IPS-20b (cell line): ENCODE results near the gene GRID2IP.

Experiments used
- H3K27ac ChIP-seq: one replicate; pipeline ENCODE4 v1.5.1; 2013; ENCODE audit warnings: low read length
- H3K27me3 ChIP-seq: 2 replicates; pipeline ENCODE4 v1.6.1; 2013; ENCODE audit warnings: mild to moderate bottlenecking, low read length, inconsistent platforms; ENCODE audit not compliant: insufficient read depth
- H3K36me3 ChIP-seq: 2 replicates; pipeline ENCODE4 v1.6.1; 2013; ENCODE audit warnings: low read depth, mild to moderate bottlenecking, inconsistent platforms, low read length, moderate library complexity; ENCODE audit not compliant: insufficient read depth
- H3K4me1 ChIP-seq: 2 replicates; pipeline ENCODE4 v1.6.1; 2013; ENCODE audit warnings: mild to moderate bottlenecking, control low read depth, inconsistent platforms, low read length, moderate library complexity; ENCODE audit not compliant: insufficient read depth
- H3K4me3 ChIP-seq: 2 replicates; pipeline ENCODE4 v1.5.1; 2013; ENCODE audit warnings: mild to moderate bottlenecking, low read length, inconsistent platforms
- H3K9ac ChIP-seq: 2 replicates; pipeline ENCODE4 v1.6.1; 2013; ENCODE audit warnings: low read depth, mild to moderate bottlenecking, inconsistent platforms, low read length, moderate library complexity
- H3K9me3 ChIP-seq: 2 replicates; pipeline ENCODE4 v1.6.1; 2013; ENCODE audit warnings: mild to moderate bottlenecking, low read depth, low read length, inconsistent platforms; ENCODE audit not compliant: insufficient read depth

GRID2IP gene

GRCh38 chr7:6508539-6508938, 42.7 kb downstream of the GRID2IP start:
- no peaks in the 10 kb centered on the region for H3K4me1 ChIP-seq
- H3K27ac ChIP-seq = no peak overlapping the region
- no peak overlapping the region for H3K4me3 ChIP-seq
- H3K9me3 ChIP-seq = no peaks in the 10 kb centered on the region
- no peak overlapping the region for H3K9ac ChIP-seq
- H3K27me3 ChIP-seq = no peaks in the 10 kb centered on the region; the same call in 1 of the 2 replicates
- no peaks in the 10 kb centered on the region for H3K36me3 ChIP-seq

DNA sequence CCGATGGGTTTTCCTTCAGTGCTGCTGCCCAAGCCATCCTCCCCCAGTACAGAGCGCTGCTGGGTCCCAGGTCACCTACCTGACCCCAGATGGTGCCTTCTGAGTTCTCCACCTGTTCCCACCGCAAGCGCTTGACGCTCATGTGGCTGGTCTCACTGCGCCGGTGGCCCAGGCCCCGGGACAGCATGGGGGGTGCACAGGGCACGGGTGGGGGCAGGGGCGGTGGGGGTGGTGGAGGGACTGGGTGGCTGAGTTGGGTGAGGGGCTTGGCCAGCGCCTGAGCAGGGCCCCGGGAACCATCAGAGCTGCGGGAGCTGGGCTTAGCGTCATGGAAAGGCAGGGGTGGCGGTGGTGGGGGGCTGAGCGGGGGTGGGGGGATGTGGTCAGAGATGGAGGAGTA, 43.4 kb downstream of the GRID2IP start:
- Histone ChIP-seq H3K9me3 (no peaks in the 10 kb centered on the region), H3K4me3 (no peak overlapping the region), H3K27me3 (peaks cover 2% of the 10 kb centered on the region), H3K4me1 (no peaks in the 10 kb centered on the region; the same call in 1 of the 2 replicates), H3K27ac (no peak overlapping the region), H3K9ac (no peak overlapping the region), H3K36me3 (no peaks in the 10 kb centered on the region)

DNA sequence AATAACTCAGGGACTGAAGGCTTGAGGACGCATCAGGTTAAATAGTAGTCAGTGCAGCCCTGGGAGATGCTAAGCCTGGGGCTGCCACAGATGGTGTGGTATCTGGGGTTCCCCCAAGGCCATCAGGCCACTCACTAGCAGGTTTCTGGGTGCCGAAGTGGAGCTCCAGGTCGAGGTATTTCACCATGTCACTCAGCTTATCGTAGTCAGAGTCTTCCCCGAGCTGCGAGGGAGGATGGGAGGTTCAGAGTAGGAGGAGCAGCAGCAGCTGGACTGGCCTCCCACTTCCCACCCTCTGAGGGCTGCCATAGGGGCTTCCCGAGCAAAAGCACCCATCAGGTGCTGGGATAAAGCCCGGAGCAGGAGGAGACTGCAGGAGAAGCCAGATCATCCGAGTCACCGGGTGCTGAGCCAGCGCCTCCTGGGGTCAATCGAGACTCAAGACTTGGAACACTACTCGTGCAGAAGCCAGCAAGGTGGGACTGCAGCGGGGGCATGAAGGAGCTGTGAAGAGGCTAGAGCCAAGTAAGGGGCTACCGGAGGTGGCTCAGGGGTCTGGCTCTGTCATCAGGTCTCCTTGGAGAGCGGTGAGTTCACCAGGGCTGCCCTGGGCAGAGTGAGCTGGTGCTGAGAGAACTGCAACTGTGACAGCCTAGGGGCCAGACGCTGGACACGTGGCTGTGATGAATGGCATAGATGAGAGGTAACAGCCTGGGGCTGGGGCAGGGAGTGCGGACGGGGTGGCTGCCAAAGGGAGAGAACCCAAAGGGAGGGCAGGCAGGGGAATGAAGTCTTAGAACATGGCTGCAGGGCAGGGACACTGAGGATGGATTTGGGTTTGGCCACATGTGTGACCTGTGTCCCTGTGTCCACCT, 45.3 kb downstream of the GRID2IP start:
- H3K9me3 ChIP-seq = no peaks in the 10 kb centered on the region

GRCh38 chr7:6504996-6505395, 46.3 kb downstream of the GRID2IP start:
- no peaks in the 10 kb centered on the region for H3K9me3 ChIP-seq
- no peak overlapping the region for H3K27ac ChIP-seq
- peaks cover 16% of the 10 kb centered on the region for H3K27me3 ChIP-seq
- no peaks in the 10 kb centered on the region for H3K36me3 ChIP-seq
- peak overlapping the region; percentile 67; the same call in 1 of the 2 replicates for H3K9ac ChIP-seq
- no peaks in the 10 kb centered on the region; the same call in 1 of the 2 replicates for H3K4me1 ChIP-seq
- H3K4me3 ChIP-seq = peak overlapping the region; percentile 78

More for the DNA sequence above, 45.3 kb downstream of the GRID2IP start:
- Histone ChIP-seq H3K27ac (no peak overlapping the region), H3K36me3 (no peaks in the 10 kb centered on the region), H3K9ac (no peak overlapping the region), H3K4me3 (no peak overlapping the region), H3K27me3 (peaks cover 16% of the 10 kb centered on the region), H3K4me1 (no peaks in the 10 kb centered on the region; the same call in 1 of the 2 replicates)

- peak overlapping the region; percentile 56; the same call in 1 of the 2 replicates for H3K9ac ChIP-seq
- H3K4me3 ChIP-seq = peak overlapping the region; percentile 78
- H3K27ac ChIP-seq = no peak overlapping the region
- no peaks in the 10 kb centered on the region; the same call in 1 of the 2 replicates for H3K4me1 ChIP-seq
- no peaks in the 10 kb centered on the region for H3K9me3 ChIP-seq
- no peaks in the 10 kb centered on the region for H3K36me3 ChIP-seq
- H3K27me3 ChIP-seq = peaks cover 16% of the 10 kb centered on the region
These were observed 48.4 kb downstream of the GRID2IP start for GRCh38 chr7:6502886-6503285.

GRCh38 chr7:6501586-6502564, 49.4 kb downstream of the GRID2IP start:
- no peak overlapping the region for H3K9ac ChIP-seq
- no peak overlapping the region for H3K4me3 ChIP-seq
- H3K27ac ChIP-seq = no peak overlapping the region
- H3K4me1 ChIP-seq = no peaks in the 10 kb centered on the region; the same call in 1 of the 2 replicates
- no peaks in the 10 kb centered on the region for H3K36me3 ChIP-seq
- no peaks in the 10 kb centered on the region for H3K9me3 ChIP-seq
- peaks cover 16% of the 10 kb centered on the region for H3K27me3 ChIP-seq

DNA sequence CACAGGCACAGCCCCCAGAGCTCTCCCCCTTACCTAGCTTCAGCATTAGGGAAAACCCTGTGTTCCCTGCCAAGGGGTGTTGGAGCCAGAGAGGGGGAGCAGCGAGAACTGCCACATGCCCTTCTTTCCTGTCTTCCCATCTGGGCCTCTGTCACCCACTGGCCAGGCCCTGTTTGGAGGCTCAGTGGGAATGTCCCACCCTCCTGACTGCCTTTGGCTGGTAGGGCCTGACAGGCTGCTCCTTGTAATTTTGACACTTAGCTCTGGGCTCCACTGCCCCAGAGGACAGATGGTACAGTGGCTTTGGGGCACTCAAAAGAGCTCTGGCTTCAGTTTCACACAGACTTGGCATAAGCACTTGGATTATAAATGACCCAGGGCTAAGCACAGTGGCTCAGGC, 50.6 kb downstream of the GRID2IP start:
- H3K36me3 ChIP-seq = no peaks in the 10 kb centered on the region

GRCh38 chr7:6497994-6498393, 53.3 kb downstream of the GRID2IP start:
- Histone ChIP-seq H3K27ac (no peak overlapping the region), H3K27me3 (peaks cover 14% of the 10 kb centered on the region), H3K4me1 (no peaks in the 10 kb centered on the region; the same call in 1 of the 2 replicates), H3K9me3 (no peaks in the 10 kb centered on the region), H3K9ac (no peak overlapping the region), H3K4me3 (no peak overlapping the region), H3K36me3 (no peaks in the 10 kb centered on the region)

More for the DNA sequence above, 50.6 kb downstream of the GRID2IP start:
- no peak overlapping the region for H3K27ac ChIP-seq
- H3K9me3 ChIP-seq = no peaks in the 10 kb centered on the region
- H3K27me3 ChIP-seq = peaks cover 16% of the 10 kb centered on the region
- no peak overlapping the region for H3K9ac ChIP-seq
- H3K4me1 ChIP-seq = no peaks in the 10 kb centered on the region; the same call in 1 of the 2 replicates
- H3K4me3 ChIP-seq = no peak overlapping the region

DNA sequence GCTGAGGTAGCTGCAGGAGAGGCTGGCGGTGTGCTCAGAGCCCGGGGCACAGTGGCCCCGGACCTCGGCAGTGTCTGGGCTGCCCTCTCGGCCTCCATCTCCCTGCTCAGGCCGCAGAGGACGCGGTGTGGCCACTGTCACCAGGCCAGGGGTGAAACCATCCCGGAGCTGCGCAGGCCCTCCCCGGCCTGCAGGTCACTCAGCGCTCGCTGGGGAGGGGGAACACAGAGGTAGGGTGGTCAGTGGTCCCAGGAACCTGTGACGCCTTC, 53.7 kb downstream of the GRID2IP start:
- peaks cover 10% of the 10 kb centered on the region for H3K27me3 ChIP-seq
- H3K9ac ChIP-seq = no peak overlapping the region
- no peak overlapping the region for H3K4me3 ChIP-seq
- no peak overlapping the region for H3K27ac ChIP-seq
- no peaks in the 10 kb centered on the region for H3K9me3 ChIP-seq
- no peaks in the 10 kb centered on the region for H3K36me3 ChIP-seq
- H3K4me1 ChIP-seq = no peaks in the 10 kb centered on the region

GRCh38 chr7:6496842-6497636, 54.2 kb downstream of the GRID2IP start:
- no peaks in the 10 kb centered on the region for H3K36me3 ChIP-seq
- no peaks in the 10 kb centered on the region for H3K4me1 ChIP-seq
- H3K4me3 ChIP-seq = no peak overlapping the region
- no peak overlapping the region for H3K27ac ChIP-seq
- H3K27me3 ChIP-seq = peaks cover 5% of the 10 kb centered on the region; the same call in 1 of the 2 replicates
- no peak overlapping the region for H3K9ac ChIP-seq
- no peaks in the 10 kb centered on the region for H3K9me3 ChIP-seq
